HCT116 (cell line): ENCODE data around the gene PCDHGC5. TPM values are rescaled to one million over a fixed set of nuclear protein-coding genes. Genes with fewer than 3 reads are reported as not detected.

ENCODE experiments used
- ATAC-seq: fragments of 200-7000 bp; cut with Tn5 transposase; 2 replicates; pipeline ENCODE4 v1.9.1; 2020; ENCODE audit warnings: mild to moderate bottlenecking, moderate library complexity
- BruUV-seq: library from RNA; stranded (reverse); fragments of 400-500 nt; replicated peaks from 2 replicates; lab custom pipeline; 2021; lab: Mats Ljungman, UMichigan
- CTCF ChIA-PET: fragments of 300-600 bp; sonication (Branson Sonifier 250); formaldehyde crosslinking; loops from one replicate; lab custom pipeline; 2021; ENCODE audit warnings: antibody characterized with exemption; lab: Charles Lee
- POLR2A ChIA-PET: fragments of 300-600, 350-600 bp; sonication (Branson Sonifier 250); formaldehyde crosslinking; loops from one replicate; lab custom pipeline; 2021; ENCODE audit warnings: antibody characterized with exemption; lab: Charles Lee
- RAD21 ChIA-PET, 2 experiments: fragments of 300-600 bp; sonication (Branson Sonifier 250); formaldehyde crosslinking; loops; one replicate each; lab custom pipeline; 2023; ENCODE audit warnings: low total read pairs in 2 of 2; ENCODE audit not compliant: uncharacterized antibody in 2 of 2, unreplicated experiment in 2 of 2, low non-redundant PET in 1 of 2; lab: Charles Lee
- DNase-seq: peaks from one replicate; pipeline ENCODE4 v3.0.0-alpha.2; 2010; ENCODE audit warnings: low read depth, low spot score
- H2AFZ ChIP-seq: fragments of 200-600 bp; shearing (Covaris generic), sonication (generic); 2 replicates; pipeline ENCODE4 v1.6.1; 2017; ENCODE audit warnings: low read depth, mixed run types, mixed read lengths, antibody characterized with exemption, low read length; ENCODE audit not compliant: poor library complexity, severe bottlenecking
- H3K27ac ChIP-seq: 2 replicates; pipeline ENCODE4 v1.5.1; 2012; ENCODE audit warnings: low read depth, low read length
- H3K27me3 ChIP-seq: fragments of 200-600 bp; sonication (generic); 2 replicates; pipeline ENCODE4 v1.6.1; 2016; ENCODE audit warnings: mixed run types, low read length, mixed read lengths; ENCODE audit not compliant: insufficient read depth
- H3K36me3 ChIP-seq, 2 experiments: fragments of 200-500 bp in 1 of 2; fragments of 200-600 bp in 1 of 2; sonication (Bioruptor generic) in 1 of 2; sonication (generic) in 1 of 2; 2 replicates each; pipeline versions ENCODE4 v1.5.1 to v1.6.1; 2014 to 2016; ENCODE audit warnings: low read length in 2 of 2, inconsistent platforms in 1 of 2, mixed read lengths in 1 of 2, mixed run types in 1 of 2; ENCODE audit not compliant: insufficient read depth in 2 of 2, control insufficient read depth in 1 of 2
- H3K4me1 ChIP-seq, 2 experiments: fragments of 200-600 bp in 1 of 2; sonication (generic) in 1 of 2; 2 replicates each; pipeline versions ENCODE4 v1.5.1 to v1.6.1; 2012 to 2017; ENCODE audit warnings: low read length in 2 of 2, inconsistent platforms in 1 of 2, mild to moderate bottlenecking in 1 of 2, mixed read lengths in 1 of 2, mixed run types in 1 of 2, moderate library complexity in 1 of 2; ENCODE audit not compliant: insufficient read depth in 2 of 2, control insufficient read depth in 1 of 2
- H3K4me2 ChIP-seq: fragments of 200-600 bp; sonication (generic); 2 replicates; pipeline ENCODE4 v1.6.1; 2017; ENCODE audit warnings: mixed run types, low read length, mixed read lengths
- H3K4me3 ChIP-seq, 2 experiments: fragments of 200-600 bp in 1 of 2; sonication (generic) in 1 of 2; replicated peaks in 1 of 2; 2 replicates each; pipeline ENCODE4 v1.5.1; 2011 to 2016; ENCODE audit warnings: low read length in 2 of 2, control low read depth in 1 of 2, low read depth in 1 of 2, mild to moderate bottlenecking in 1 of 2, mixed read lengths in 1 of 2, mixed run types in 1 of 2
- H3K79me2 ChIP-seq: fragments of 200-600 bp; sonication (generic); 2 replicates; pipeline ENCODE4 v1.6.1; 2017; ENCODE audit warnings: mild to moderate bottlenecking, mixed run types, low read length, moderate library complexity, mixed read lengths; ENCODE audit not compliant: insufficient read depth
- H3K9ac ChIP-seq: fragments of 200-600 bp; sonication (generic); 2 replicates; pipeline ENCODE4 v1.6.1; 2016; ENCODE audit warnings: low read length, mixed read lengths
- H3K9me2 ChIP-seq: fragments of 200-600 bp; sonication (generic), shearing (Covaris generic); 2 replicates; pipeline ENCODE4 v1.6.1; 2017; ENCODE audit warnings: mixed run types, mild to moderate bottlenecking, moderate library complexity; ENCODE audit not compliant: insufficient read depth
- H3K9me3 ChIP-seq, 2 experiments: fragments of 200-500 bp in 1 of 2; fragments of 200-600 bp in 1 of 2; sonication (Bioruptor generic) in 1 of 2; sonication (generic) in 1 of 2; 2 replicates each; pipeline ENCODE4 v1.6.1; 2014 to 2017; ENCODE audit warnings: low read length in 2 of 2, mixed read lengths in 2 of 2, inconsistent platforms in 1 of 2, low read depth in 1 of 2, mild to moderate bottlenecking in 1 of 2, mixed run types in 1 of 2, moderate library complexity in 1 of 2; ENCODE audit not compliant: control insufficient read depth in 1 of 2, insufficient read depth in 1 of 2
- H4K20me1 ChIP-seq: fragments of 200-600 bp; sonication (generic), shearing (Covaris generic); 2 replicates; pipeline ENCODE4 v1.6.1; 2017; ENCODE audit warnings: mixed run types, mild to moderate bottlenecking, moderate library complexity; ENCODE audit not compliant: insufficient read depth
- EGR1 ChIP-seq: IDR thresholded peaks from 2 replicates; pipeline ENCODE4 v1.6.1; 2012; ENCODE audit warnings: low read depth
- RAD21 ChIP-seq: IDR thresholded peaks from 2 replicates; pipeline ENCODE4 v1.6.1; 2012; ENCODE audit warnings: low read depth, mild to moderate bottlenecking
- SRF ChIP-seq: IDR thresholded peaks from 2 replicates; pipeline ENCODE4 v1.6.1; 2012; ENCODE audit warnings: low read depth
- TCF7L2 ChIP-seq: IDR thresholded peaks from 2 replicates; pipeline ENCODE4 v1.7.0; 2011; ENCODE audit warnings: borderline replicate concordance, inconsistent platforms; ENCODE audit not compliant: insufficient read depth, insufficient read length; ENCODE audit errors: extremely low read depth
- ZFX ChIP-seq: fragments of 450-650 bp; IDR thresholded peaks from 2 replicates; pipeline ENCODE4 v1.6.1; 2017
- intact Hi-C: fragments of 100-400 bp; cut with micrococcal nuclease; formaldehyde crosslinking; loops from 2 replicates; pipeline ENCODE4 v1.10.0; 2022
- total RNA-seq: library from RNA; stranded (reverse); gene quantifications from one replicate; pipeline ENCODE4 v1.2.1, GENCODE V29; 2021; ENCODE audit not compliant: unreplicated experiment
- TF ChIP-seq, protein P1 (sequence below): IDR thresholded peaks from 2 replicates; pipeline ENCODE4 v1.6.1; 2011; ENCODE audit warnings: mild to moderate bottlenecking, low read length, moderate library complexity; ENCODE audit not compliant: insufficient replicate concordance; ENCODE audit errors: extremely low read depth
- TF ChIP-seq, protein P2 (sequence below): IDR thresholded peaks from 2 replicates; pipeline ENCODE4 v1.6.1; 2012
- TF ChIP-seq, protein P3 (sequence below): IDR thresholded peaks from 2 replicates; pipeline ENCODE4 v1.6.1; 2012; ENCODE audit warnings: low read depth

Gene PCDHGC5
- total RNA-seq, 1 experiment from 2014 or later: not detected

DNA sequence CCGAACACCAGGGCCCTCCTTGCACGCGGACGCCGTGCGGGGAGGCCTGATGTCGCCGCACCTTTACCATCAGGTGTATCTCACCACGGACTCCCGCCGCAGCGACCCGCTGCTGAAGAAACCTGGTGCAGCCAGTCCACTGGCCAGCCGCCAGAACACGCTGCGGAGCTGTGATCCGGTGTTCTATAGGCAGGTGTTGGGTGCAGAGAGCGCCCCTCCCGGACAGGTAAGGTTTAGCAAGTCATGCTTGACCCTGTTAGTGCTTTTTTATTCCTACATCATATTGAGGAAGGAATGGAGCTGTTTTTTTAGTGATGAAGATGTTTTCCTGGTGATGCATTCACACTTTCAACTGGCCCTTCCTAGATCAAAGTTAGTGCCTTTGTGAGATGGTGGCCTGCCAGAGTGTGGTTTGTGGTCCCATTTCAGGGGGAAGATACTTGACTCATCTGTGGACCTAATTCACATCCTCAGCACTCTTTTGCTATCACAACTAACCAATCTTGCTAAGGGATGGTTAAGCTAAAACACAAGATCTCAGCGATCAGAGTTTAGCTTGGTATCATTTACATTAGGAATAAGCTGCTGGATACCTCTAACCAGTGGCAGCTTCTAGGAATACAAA lies 10.4 kb upstream of the PCDHGC5 start:
- no peaks in the 10 kb centered on the region for H3K36me3 ChIP-seq
- no peaks in the 10 kb centered on the region for H4K20me1 ChIP-seq
- BruUV-seq: no TSS peak
- H3K4me2 ChIP-seq: no peak overlapping the region
- no peaks in the 10 kb centered on the region for H3K79me2 ChIP-seq
- intact Hi-C loops: no loop called here
- POLR2A ChIA-PET: no interaction called here
- TF ChIP-seq RAD21 (no peak), TCF7L2 (no peak), ZFX (no peak), SRF (no peak), EGR1 (no peak)
- TF ChIP-seq, protein P1, sequence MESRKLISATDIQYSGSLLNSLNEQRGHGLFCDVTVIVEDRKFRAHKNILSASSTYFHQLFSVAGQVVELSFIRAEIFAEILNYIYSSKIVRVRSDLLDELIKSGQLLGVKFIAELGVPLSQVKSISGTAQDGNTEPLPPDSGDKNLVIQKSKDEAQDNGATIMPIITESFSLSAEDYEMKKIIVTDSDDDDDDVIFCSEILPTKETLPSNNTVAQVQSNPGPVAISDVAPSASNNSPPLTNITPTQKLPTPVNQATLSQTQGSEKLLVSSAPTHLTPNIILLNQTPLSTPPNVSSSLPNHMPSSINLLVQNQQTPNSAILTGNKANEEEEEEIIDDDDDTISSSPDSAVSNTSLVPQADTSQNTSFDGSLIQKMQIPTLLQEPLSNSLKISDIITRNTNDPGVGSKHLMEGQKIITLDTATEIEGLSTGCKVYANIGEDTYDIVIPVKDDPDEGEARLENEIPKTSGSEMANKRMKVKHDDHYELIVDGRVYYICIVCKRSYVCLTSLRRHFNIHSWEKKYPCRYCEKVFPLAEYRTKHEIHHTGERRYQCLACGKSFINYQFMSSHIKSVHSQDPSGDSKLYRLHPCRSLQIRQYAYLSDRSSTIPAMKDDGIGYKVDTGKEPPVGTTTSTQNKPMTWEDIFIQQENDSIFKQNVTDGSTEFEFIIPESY: no peak
- TF ChIP-seq, protein P2, sequence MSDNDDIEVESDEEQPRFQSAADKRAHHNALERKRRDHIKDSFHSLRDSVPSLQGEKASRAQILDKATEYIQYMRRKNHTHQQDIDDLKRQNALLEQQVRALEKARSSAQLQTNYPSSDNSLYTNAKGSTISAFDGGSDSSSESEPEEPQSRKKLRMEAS: no peak
- TF ChIP-seq, protein P3, sequence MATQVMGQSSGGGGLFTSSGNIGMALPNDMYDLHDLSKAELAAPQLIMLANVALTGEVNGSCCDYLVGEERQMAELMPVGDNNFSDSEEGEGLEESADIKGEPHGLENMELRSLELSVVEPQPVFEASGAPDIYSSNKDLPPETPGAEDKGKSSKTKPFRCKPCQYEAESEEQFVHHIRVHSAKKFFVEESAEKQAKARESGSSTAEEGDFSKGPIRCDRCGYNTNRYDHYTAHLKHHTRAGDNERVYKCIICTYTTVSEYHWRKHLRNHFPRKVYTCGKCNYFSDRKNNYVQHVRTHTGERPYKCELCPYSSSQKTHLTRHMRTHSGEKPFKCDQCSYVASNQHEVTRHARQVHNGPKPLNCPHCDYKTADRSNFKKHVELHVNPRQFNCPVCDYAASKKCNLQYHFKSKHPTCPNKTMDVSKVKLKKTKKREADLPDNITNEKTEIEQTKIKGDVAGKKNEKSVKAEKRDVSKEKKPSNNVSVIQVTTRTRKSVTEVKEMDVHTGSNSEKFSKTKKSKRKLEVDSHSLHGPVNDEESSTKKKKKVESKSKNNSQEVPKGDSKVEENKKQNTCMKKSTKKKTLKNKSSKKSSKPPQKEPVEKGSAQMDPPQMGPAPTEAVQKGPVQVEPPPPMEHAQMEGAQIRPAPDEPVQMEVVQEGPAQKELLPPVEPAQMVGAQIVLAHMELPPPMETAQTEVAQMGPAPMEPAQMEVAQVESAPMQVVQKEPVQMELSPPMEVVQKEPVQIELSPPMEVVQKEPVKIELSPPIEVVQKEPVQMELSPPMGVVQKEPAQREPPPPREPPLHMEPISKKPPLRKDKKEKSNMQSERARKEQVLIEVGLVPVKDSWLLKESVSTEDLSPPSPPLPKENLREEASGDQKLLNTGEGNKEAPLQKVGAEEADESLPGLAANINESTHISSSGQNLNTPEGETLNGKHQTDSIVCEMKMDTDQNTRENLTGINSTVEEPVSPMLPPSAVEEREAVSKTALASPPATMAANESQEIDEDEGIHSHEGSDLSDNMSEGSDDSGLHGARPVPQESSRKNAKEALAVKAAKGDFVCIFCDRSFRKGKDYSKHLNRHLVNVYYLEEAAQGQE: no peak
- no peak overlapping the region for H2AFZ ChIP-seq
- H3K9me2 ChIP-seq: no peaks in the 10 kb centered on the region
- RAD21 ChIA-PET: no interaction called here
- no peak overlapping the region for H3K27ac ChIP-seq
- H3K9ac ChIP-seq: no peak overlapping the region
- no peaks in the 10 kb centered on the region for H3K4me1 ChIP-seq
- H3K27me3 ChIP-seq: no peaks in the 10 kb centered on the region
- H3K4me3 ChIP-seq: no peak overlapping the region
- DNase-seq (no peak), ATAC-seq (no peak)
- no peaks in the 10 kb centered on the region for H3K9me3 ChIP-seq
- CTCF ChIA-PET: no interaction called here
